Liver (tissue), 9 donors: ENCODE results near the gene PNN. TPM values are rescaled to one million over a fixed set of nuclear protein-coding genes. Genes with fewer than 3 reads are reported as not detected.
A peak's percentile ranks its signal among the peaks of the same experiment; 100 is the strongest.
"Not testable (repeated sequence)": the region's sequence is repeated elsewhere in the genome, so short reads cannot be mapped to it uniquely, and the experiment has no call there.

Source experiments
- DNase-seq: peaks from one replicate; pipeline ENCODE4 v3.0.0-alpha.2; 2017; ENCODE audit warnings: low spot score
- H3K27ac ChIP-seq, 2 donors: one replicate each; pipeline ENCODE4 v1.7.0; 2013; ENCODE audit warnings: inconsistent platforms in 2 of 2, low read length in 2 of 2, control low read depth in 1 of 2, low read depth in 1 of 2, mild to moderate bottlenecking in 1 of 2
- H3K27me3 ChIP-seq, 4 donors: one replicate each; pipeline versions ENCODE4 v1.6.1 to v1.7.0; 2013; ENCODE audit warnings: low read length in 3 of 4, inconsistent platforms in 1 of 4, mild to moderate bottlenecking in 1 of 4, moderate library complexity in 1 of 4; ENCODE audit not compliant: control insufficient read depth in 4 of 4, insufficient read depth in 4 of 4
- H3K36me3 ChIP-seq, 4 donors: one replicate each; pipeline versions ENCODE4 v1.6.1 to v1.7.0; 2013; ENCODE audit warnings: low read length in 3 of 4, mild to moderate bottlenecking in 3 of 4, low read depth in 1 of 4, moderate library complexity in 1 of 4; ENCODE audit not compliant: control insufficient read depth in 4 of 4, insufficient read depth in 3 of 4
- H3K4me1 ChIP-seq, 4 donors: one replicate each; pipeline versions ENCODE4 v1.6.1 to v1.7.0; 2013; ENCODE audit warnings: low read length in 3 of 4, mild to moderate bottlenecking in 3 of 4, moderate library complexity in 1 of 4; ENCODE audit not compliant: control insufficient read depth in 4 of 4, insufficient read depth in 4 of 4
- H3K4me3 ChIP-seq, 3 donors: one replicate each; pipeline versions ENCODE4 v1.6.1 to v1.7.0; 2013; ENCODE audit warnings: low read length in 3 of 3, control low read depth in 1 of 3, low read depth in 1 of 3, mild to moderate bottlenecking in 1 of 3
- H3K9ac ChIP-seq, 2 donors: one replicate each; pipeline ENCODE4 v1.7.0; 2013; ENCODE audit warnings: low read length in 2 of 2, mild to moderate bottlenecking in 2 of 2, moderate library complexity in 2 of 2, control low read depth in 1 of 2, low read depth in 1 of 2
- H3K9me3 ChIP-seq, 4 donors: one replicate each; pipeline versions ENCODE4 v1.6.1 to v1.7.0; 2013; ENCODE audit warnings: low read length in 3 of 4; ENCODE audit not compliant: control insufficient read depth in 4 of 4
- HNF4A ChIP-seq, 2 donors: conservative IDR thresholded peaks; 2 replicates each; pipeline ENCODE4 v1.6.1; 2016; ENCODE audit warnings: antibody characterized with exemption in 2 of 2, mild to moderate bottlenecking in 2 of 2
- HNF4G ChIP-seq: IDR thresholded peaks from 2 replicates; pipeline ENCODE4 v1.6.1; 2016; ENCODE audit warnings: antibody characterized with exemption
- JUND ChIP-seq, 2 donors: IDR thresholded peaks; 2 replicates each; pipeline ENCODE4 v1.6.1; 2016; ENCODE audit warnings: antibody characterized with exemption in 2 of 2
- RAD21 ChIP-seq, 2 donors: IDR thresholded peaks; 2 replicates each; pipeline ENCODE4 v1.6.1; 2016; ENCODE audit warnings: antibody characterized with exemption in 2 of 2, mild to moderate bottlenecking in 2 of 2
- SP1 ChIP-seq: IDR thresholded peaks from 2 replicates; pipeline ENCODE4 v1.6.1; 2018; ENCODE audit warnings: antibody characterized with exemption, mild to moderate bottlenecking
- WGBS: extraction: QIAGEN DNeasy Blood & Tissue Kit; methylation state at CpG from one replicate; pipeline ENCODE4 v1.1.7; 2013; 5-methylcytosine and 5-hydroxymethylcytosine counted together
- polyA plus RNA-seq, 2 donors: library from polyadenylated mRNA; stranded (reverse) in 1 of 2; unstranded in 1 of 2; fragments of 200-250 nt in 1 of 2; fragments of >200 nt in 1 of 2; fragmentation: Nextera tagmentation in 1 of 2; extraction: Ambion mirVana in 1 of 2; gene quantifications; one replicate each; pipeline versions ENCODE4 v1.2.1 to v1.2.3, GENCODE V29; 2013 to 2015
- total RNA-seq, 2 donors: library from RNA; depleted of rRNA; stranded (reverse); fragments of >200 nt; gene quantifications; one replicate each; pipeline ENCODE4 v1.2.3, GENCODE V29; 2014
- TF ChIP-seq, protein P1 (sequence below): fragments of 150-350 bp; IDR thresholded peaks from 2 replicates; pipeline ENCODE4 v1.5.1; 2017; ENCODE audit warnings: improper control_type of control experiment, low read depth, low read length; ENCODE audit not compliant: missing input control
- donor health status: healthy.
- donor health status: healthy.
- donor health status: healthy.
- donor health status: healthy.
- donor health status: healthy.

PNN gene
- total and polyA plus RNA-seq, 4 donors: 11.3 to 56.7 (median 23.8) TPM

DNA sequence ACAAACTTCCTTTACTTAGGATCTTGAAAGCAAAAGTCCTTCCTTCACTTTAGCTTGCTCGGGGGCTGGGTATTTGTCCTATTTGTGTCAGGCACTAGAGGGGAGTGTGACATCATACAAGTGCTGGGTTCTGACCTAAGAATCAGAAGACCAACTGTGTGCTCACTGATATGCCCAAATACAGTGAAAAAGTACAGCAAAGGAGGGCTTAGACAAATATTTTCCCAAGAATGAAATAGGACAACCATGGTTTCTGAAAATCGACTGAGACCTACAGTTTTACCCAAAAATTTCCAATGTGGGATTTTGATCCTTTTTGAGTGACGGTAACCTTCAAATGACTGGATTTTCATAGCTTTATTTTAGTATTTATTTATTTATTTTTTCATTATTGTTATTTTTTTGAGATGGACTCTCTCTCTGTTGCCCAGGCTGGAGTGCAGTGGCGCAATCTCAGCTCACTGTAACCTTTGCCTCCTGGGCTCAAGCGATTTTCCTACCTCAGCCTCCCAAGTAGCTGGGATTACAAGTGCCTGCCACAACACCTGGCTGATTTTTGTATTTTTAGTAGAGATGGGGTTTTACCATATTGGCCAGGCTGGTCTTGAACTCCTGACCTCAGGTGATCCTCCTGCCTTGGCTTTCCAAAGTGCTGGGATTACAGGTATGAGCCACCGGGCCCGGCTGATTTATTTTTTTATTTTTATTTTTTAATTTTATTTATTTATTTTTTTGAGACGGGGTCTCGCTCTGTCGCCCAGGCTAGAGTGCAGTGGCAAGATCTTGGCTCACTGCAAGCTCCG lies 56.9 kb downstream of the PNN start:
- not testable (repeated sequence) for H3K9ac ChIP-seq, H3K27me3 ChIP-seq, H3K36me3 ChIP-seq, DNase-seq, H3K9me3 ChIP-seq, H3K4me3 ChIP-seq
- TF ChIP-seq, protein P1, sequence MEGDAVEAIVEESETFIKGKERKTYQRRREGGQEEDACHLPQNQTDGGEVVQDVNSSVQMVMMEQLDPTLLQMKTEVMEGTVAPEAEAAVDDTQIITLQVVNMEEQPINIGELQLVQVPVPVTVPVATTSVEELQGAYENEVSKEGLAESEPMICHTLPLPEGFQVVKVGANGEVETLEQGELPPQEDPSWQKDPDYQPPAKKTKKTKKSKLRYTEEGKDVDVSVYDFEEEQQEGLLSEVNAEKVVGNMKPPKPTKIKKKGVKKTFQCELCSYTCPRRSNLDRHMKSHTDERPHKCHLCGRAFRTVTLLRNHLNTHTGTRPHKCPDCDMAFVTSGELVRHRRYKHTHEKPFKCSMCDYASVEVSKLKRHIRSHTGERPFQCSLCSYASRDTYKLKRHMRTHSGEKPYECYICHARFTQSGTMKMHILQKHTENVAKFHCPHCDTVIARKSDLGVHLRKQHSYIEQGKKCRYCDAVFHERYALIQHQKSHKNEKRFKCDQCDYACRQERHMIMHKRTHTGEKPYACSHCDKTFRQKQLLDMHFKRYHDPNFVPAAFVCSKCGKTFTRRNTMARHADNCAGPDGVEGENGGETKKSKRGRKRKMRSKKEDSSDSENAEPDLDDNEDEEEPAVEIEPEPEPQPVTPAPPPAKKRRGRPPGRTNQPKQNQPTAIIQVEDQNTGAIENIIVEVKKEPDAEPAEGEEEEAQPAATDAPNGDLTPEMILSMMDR: peak; percentile 28
- peak; percentile 48 for TF ChIP-seq HNF4G
- TF ChIP-seq JUND (IDR thresholded peaks at IDR 0.05): peak in 1 of 2 donors; percentile 33
- TF ChIP-seq SP1: peak; percentile 51
- peak; percentile 78 to 79 for TF ChIP-seq HNF4A (conservative IDR thresholded peaks at IDR 0.05)
- TF ChIP-seq RAD21 (IDR thresholded peaks at IDR 0.05): peak; percentile 75 to 76
- Histone ChIP-seq H3K4me1 (peaks cover 6 to 23% (median 9%) of the 10 kb centered on the region in 4 donors), H3K27ac (peak overlapping the region; percentile 4 to 6)
- WGBS: 61% methylated on average over 11 of the region's 11 CpGs

Other genes starting within 250 kb of the PNN start
- gene SEC23A, start 72.0 kb upstream of the PNN start, total RNA-seq: 100 to 1,000 TPM in 1 of 2 donors, 10 to 100 TPM in 1; 51.9 to 169 TPM
- gene SEC23A, start 72.0 kb upstream of the PNN start, polyA plus RNA-seq: 10 to 100 TPM; 36.5 to 52.3 TPM
- 1 to 10 TPM; 4.8 to 9.0 TPM for gene GEMIN2, start 60.9 kb upstream of the PNN start, total RNA-seq
- gene GEMIN2, start 60.9 kb upstream of the PNN start, polyA plus RNA-seq: 1 to 10 TPM; 2.8 to 4.1 TPM
- 10 to 100 TPM; 15.2 to 22.2 TPM for gene TRAPPC6B, start 4.9 kb upstream of the PNN start, total RNA-seq
- 10 to 100 TPM in 1 of 2 donors, 1 to 10 TPM in 1; 9.7 to 20.0 TPM for gene TRAPPC6B, start 4.9 kb upstream of the PNN start, polyA plus RNA-seq
- gene MIA2, start 58.7 kb downstream of the PNN start, total RNA-seq: 100 to 1,000 TPM in 1 of 2 donors, 10 to 100 TPM in 1; 57.5 to 106 TPM
- gene MIA2, start 58.7 kb downstream of the PNN start, polyA plus RNA-seq: 10 to 100 TPM; 39.2 to 55.3 TPM